Tibial artery (tissue), 4 donors: ENCODE data around the gene KLHL22.

Experiments
- DNase-seq, 2 donors: peaks; one replicate each; pipeline ENCODE4 v3.0.0-alpha.2; 2019
- H3K27ac ChIP-seq, 2 donors: fragments of 200-600 bp; sonication (generic) in 1 of 2; 1 replicate in 1 of 2; 2 replicates in 1 of 2; pipeline ENCODE4 v1.5.1; 2018 to 2019; ENCODE audit warnings: mild to moderate bottlenecking in 1 of 2
- H3K27me3 ChIP-seq, 2 donors: fragments of 200-600 bp; sonication (generic) in 1 of 2; one replicate each; pipeline versions ENCODE4 v1.5.1 to v1.6.0; 2016 to 2019
- H3K36me3 ChIP-seq, 3 donors: fragments of 200-600 bp; sonication (generic) in 2 of 3; one replicate each; pipeline ENCODE4 v1.5.1; 2016 to 2019; ENCODE audit warnings: mild to moderate bottlenecking in 2 of 3
- H3K4me1 ChIP-seq, 4 donors: fragments of 200-600 bp; sonication (generic) in 2 of 4; 1 replicate in 3 of 4; 2 replicates in 1 of 4; pipeline ENCODE4 v1.5.1; 2016 to 2019
- H3K4me3 ChIP-seq, 2 donors: fragments of 200-600 bp; sonication (generic) in 1 of 2; 1 replicate in 1 of 2; 2 replicates in 1 of 2; pipeline ENCODE4 v1.5.1; 2018 to 2019; ENCODE audit warnings: mild to moderate bottlenecking in 2 of 2
- H3K9me3 ChIP-seq, 3 donors: fragments of 200-600 bp; sonication (generic) in 1 of 3; one replicate each; pipeline ENCODE4 v1.5.1; 2016 to 2019
- intact Hi-C: fragments of 100-400 bp; cut with DNase I; formaldehyde crosslinking; loops from one replicate; pipeline ENCODE4 v1.15.0; 2023; ENCODE audit warnings: low total_unique reads
- TF ChIP-seq, protein P1 (sequence below), 2 experiments: fragments of 200-600 bp in 1 of 2; fragments of 450-650 bp in 1 of 2; IDR thresholded peaks; one replicate each; pipeline ENCODE4 v1.5.1; 2017 to 2019; ENCODE audit warnings: antibody characterized with exemption in 2 of 2, mild to moderate bottlenecking in 1 of 2, moderate library complexity in 1 of 2

The KLHL22 gene

DNA sequence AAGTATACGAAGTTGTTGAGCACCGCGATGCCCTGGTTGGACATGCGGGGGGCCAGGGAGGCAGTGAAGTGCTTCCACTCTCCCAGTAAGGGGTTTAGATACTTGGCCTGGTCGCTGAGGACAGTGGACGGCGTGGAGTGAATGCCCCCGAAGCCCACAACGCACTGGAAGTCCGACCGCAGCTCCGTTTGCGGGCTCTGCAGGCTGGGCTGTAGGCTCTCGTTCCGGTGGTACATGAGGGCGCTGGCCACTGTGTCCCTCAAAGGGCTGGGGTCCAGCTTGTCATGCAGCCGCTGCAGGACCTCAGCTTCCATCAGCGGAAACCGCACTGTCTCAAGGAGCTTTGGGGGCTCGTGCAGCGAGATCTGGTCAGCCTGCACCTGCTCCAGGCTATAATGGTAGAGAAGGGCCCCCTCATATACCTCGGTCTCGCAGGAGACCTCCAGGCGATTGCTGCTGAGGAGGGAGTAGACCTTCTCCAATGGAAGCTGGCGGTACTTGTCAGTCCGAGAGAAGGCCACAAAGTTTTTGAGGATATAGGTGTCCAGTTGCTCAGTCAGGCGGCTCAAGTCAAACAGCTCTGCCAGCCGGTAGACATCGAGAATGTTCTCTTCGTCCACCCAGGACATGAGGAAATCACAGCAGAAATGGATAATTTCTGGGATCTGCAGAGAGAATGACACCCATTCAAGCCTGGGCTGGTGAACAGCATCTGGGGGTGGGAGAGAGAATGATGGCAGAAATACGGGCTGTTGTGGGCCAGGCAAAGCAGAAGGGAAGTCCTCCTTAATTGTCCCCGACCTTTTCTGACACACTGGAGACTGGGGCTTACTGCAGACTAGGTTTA lies 30.5 kb downstream of the KLHL22 start:
- peaks cover 0 to 43% (median 18%) of the 10 kb centered on the region in 3 donors for H3K36me3 ChIP-seq
- H3K4me1 ChIP-seq = peaks cover 0 to 2% (median 0%) of the 10 kb centered on the region in 4 donors
- no peak overlapping the region for H3K27ac ChIP-seq
- intact Hi-C loops = no loop called here
- DNase-seq = no peak
- TF ChIP-seq, protein P1, sequence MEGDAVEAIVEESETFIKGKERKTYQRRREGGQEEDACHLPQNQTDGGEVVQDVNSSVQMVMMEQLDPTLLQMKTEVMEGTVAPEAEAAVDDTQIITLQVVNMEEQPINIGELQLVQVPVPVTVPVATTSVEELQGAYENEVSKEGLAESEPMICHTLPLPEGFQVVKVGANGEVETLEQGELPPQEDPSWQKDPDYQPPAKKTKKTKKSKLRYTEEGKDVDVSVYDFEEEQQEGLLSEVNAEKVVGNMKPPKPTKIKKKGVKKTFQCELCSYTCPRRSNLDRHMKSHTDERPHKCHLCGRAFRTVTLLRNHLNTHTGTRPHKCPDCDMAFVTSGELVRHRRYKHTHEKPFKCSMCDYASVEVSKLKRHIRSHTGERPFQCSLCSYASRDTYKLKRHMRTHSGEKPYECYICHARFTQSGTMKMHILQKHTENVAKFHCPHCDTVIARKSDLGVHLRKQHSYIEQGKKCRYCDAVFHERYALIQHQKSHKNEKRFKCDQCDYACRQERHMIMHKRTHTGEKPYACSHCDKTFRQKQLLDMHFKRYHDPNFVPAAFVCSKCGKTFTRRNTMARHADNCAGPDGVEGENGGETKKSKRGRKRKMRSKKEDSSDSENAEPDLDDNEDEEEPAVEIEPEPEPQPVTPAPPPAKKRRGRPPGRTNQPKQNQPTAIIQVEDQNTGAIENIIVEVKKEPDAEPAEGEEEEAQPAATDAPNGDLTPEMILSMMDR (IDR thresholded peaks at IDR 0.05) = no peak
- no peaks in the 10 kb centered on the region for H3K27me3 ChIP-seq
- no peak overlapping the region for H3K4me3 ChIP-seq
- no peaks in the 10 kb centered on the region for H3K9me3 ChIP-seq

DNA sequence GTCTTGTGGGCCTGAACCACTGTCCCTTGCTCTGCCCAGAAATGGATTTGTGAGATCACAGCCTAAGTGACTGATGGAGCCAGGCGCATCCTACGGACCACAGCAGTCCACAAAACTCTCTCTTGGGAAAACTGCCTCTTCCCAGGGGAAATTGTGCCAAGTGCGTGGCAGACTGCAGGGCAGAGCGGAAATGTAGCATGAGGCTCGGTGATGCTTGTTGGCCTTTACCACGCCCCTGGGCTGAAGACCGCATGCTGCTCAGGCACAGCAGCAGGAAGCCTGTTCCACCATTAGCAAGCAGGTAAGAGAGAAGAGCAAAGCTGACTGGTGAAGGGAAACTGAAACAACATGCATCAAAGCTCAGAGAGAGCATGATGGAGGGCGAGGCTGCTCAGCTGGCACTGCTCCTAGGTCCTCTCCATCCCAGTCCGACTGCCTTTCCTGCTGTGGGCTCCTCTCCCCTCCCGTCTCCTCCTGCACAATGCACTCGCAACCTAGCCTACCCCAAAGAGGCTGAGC lies 31.4 kb downstream of the KLHL22 start:
- H3K27me3 ChIP-seq = no peaks in the 10 kb centered on the region
- H3K9me3 ChIP-seq = no peaks in the 10 kb centered on the region
- TF ChIP-seq, protein P1 (IDR thresholded peaks at IDR 0.05) = no peak
- no peak for DNase-seq
- no peak overlapping the region for H3K4me3 ChIP-seq
- no peak overlapping the region for H3K27ac ChIP-seq
- H3K4me1 ChIP-seq = peaks cover 0 to 2% (median 0%) of the 10 kb centered on the region in 4 donors
- peaks cover 0 to 36% (median 15%) of the 10 kb centered on the region in 3 donors for H3K36me3 ChIP-seq
- intact Hi-C loops = no loop called here

DNA sequence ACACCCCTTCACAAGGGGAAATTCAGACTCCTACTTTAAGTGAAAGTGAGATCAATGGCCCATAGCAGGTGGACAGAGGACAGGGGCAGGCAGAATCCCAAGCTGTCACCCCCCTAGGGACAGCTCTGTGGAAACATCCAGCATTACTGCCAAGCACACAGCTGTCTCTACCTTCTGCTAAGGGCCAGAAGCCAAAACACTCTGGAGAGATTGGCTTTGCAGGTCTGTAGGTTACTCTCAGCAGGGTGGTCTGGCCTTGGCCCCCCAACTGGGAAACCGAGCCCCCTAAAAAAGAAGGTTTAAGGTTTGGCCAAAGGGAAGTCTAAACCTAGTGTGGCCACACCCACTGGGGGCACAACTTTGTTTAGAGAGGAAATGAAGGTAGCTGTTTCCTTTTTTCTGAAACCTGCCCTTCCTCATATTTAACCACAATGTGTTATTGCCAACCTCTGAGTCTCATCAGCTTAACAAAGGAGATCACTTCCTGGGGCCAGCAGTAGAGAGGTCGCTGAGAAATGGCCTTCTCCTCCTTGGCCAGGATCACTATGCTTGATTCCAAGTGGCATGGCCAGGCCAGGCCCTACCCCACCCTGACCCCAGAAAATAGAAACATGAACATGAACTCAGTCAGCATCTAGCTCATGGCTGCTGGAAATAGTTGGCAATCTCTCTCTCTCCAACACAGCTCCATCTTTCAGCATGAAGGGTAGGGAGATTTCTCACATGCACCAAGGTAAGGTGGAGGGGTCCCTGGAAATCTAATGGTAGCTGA lies 32.1 kb downstream of the KLHL22 start:
- intact Hi-C loops = no loop called here
- Histone ChIP-seq H3K4me3 (no peak overlapping the region), H3K27me3 (no peaks in the 10 kb centered on the region), H3K4me1 (peaks cover 0 to 2% (median 0%) of the 10 kb centered on the region in 4 donors), H3K27ac (no peak overlapping the region), H3K36me3 (peaks cover 0 to 36% (median 8%) of the 10 kb centered on the region in 3 donors), H3K9me3 (no peaks in the 10 kb centered on the region)
- TF ChIP-seq, protein P1 (IDR thresholded peaks at IDR 0.05) = no peak
- no peak for DNase-seq

DNA sequence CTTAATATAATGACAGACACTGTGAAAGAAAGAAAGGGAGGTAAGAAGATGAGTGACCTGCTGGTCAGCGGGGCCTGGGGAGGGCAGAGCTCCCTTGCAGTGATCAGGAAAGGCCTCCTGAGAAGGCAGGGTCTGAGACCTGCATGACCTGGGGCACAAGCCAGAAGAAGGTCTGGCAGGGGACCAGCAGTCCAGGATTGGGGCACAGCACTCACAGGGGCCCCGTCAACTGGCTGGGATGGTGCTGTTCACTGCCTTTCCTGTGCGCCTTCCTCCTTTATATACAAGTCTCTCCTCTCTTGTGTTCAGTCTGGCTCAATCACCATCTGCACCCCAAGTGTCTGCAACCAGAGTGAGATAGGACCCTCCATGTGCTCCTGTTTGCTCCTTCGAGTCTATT lies 35.7 kb downstream of the KLHL22 start:
- Histone ChIP-seq H3K9me3 (no peaks in the 10 kb centered on the region), H3K36me3 (peaks cover 0 to 35% (median 7%) of the 10 kb centered on the region in 3 donors), H3K27me3 (no peaks in the 10 kb centered on the region), H3K27ac (no peak overlapping the region), H3K4me3 (no peak overlapping the region), H3K4me1 (peaks cover 0 to 2% (median 0%) of the 10 kb centered on the region in 4 donors)
- TF ChIP-seq, protein P1 (IDR thresholded peaks at IDR 0.05) = no peak
- intact Hi-C loops = no loop called here
- DNase-seq = no peak

DNA sequence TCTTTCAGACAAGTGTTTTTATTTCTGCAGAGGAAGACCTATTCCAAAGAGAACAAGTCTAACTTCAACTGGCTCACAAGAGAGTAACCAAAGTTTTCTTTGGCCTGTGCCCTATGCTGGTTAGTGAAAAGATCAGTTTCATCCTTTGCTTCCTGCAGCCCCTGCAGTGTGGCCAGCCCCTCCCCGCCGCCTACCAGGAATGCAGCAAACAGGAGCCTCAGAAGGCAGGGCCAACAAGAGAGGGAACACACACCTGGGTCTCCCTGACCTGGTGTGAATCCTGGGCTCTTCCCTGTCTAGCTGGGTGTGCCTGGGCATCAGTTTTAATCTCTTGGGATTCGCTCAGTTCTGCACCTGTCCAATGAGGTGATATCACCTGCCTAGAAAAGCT lies 36.4 kb downstream of the KLHL22 start:
- no peak for DNase-seq
- Histone ChIP-seq H3K36me3 (peaks cover 0 to 28% (median 5%) of the 10 kb centered on the region in 3 donors), H3K9me3 (no peaks in the 10 kb centered on the region), H3K4me1 (peaks cover 0 to 2% (median 0%) of the 10 kb centered on the region in 4 donors), H3K4me3 (no peak overlapping the region), H3K27ac (no peak overlapping the region), H3K27me3 (no peaks in the 10 kb centered on the region)
- TF ChIP-seq, protein P1 (IDR thresholded peaks at IDR 0.05) = no peak
- intact Hi-C loops = no loop called here
